Kidney (tissue), 14 donors: ENCODE measurements around the gene FRYL. TPM values are rescaled to one million over a fixed set of nuclear protein-coding genes. Genes with fewer than 3 reads are reported as not detected.

Experiments used
- DNase-seq, 5 donors: peaks; one replicate each; pipeline ENCODE4 v3.0.0-alpha.2; 2013 to 2020
- FAIRE-seq: peaks from 2 replicates; lab custom pipeline; 2012; peaks lifted over from hg19 to GRCh38; lab: Jason Lieb, UNC
- H3K27ac ChIP-seq, 2 donors: one replicate each; pipeline ENCODE4 v1.7.0; 2013; ENCODE audit warnings: low read depth in 2 of 2, low read length in 2 of 2, inconsistent platforms in 1 of 2
- H3K27me3 ChIP-seq: one replicate; pipeline ENCODE4 v1.7.1; 2013; ENCODE audit warnings: low read length, inconsistent platforms; ENCODE audit not compliant: control insufficient read depth, insufficient read depth
- H3K36me3 ChIP-seq, 3 donors: one replicate each; pipeline versions ENCODE4 v1.7.0 to v1.7.1; 2013; ENCODE audit warnings: low read length in 3 of 3, control low read depth in 1 of 3, inconsistent platforms in 1 of 3; ENCODE audit not compliant: insufficient read depth in 3 of 3, control insufficient read depth in 2 of 3
- H3K4me1 ChIP-seq, 3 donors: one replicate each; pipeline versions ENCODE4 v1.7.0 to v1.7.1; 2013; ENCODE audit warnings: low read length in 3 of 3, inconsistent platforms in 1 of 3, low read depth in 1 of 3; ENCODE audit not compliant: control insufficient read depth in 2 of 3, insufficient read depth in 2 of 3
- H3K4me3 ChIP-seq, 3 donors: one replicate each; pipeline versions ENCODE4 v1.7.0 to v1.8.1; 2013; ENCODE audit warnings: low read length in 3 of 3, control low read depth in 1 of 3, inconsistent platforms in 1 of 3
- H3K9ac ChIP-seq, 3 donors: one replicate each; pipeline versions ENCODE4 v1.7.0 to v1.7.1; 2013; ENCODE audit warnings: low read length in 3 of 3, control low read depth in 1 of 3, inconsistent platforms in 1 of 3
- H3K9me3 ChIP-seq, 3 donors: one replicate each; pipeline versions ENCODE4 v1.7.0 to v1.7.1; 2013; ENCODE audit warnings: low read length in 3 of 3, control low read depth in 1 of 3, inconsistent platforms in 1 of 3; ENCODE audit not compliant: control insufficient read depth in 2 of 3, insufficient read depth in 1 of 3
- CTCF ChIP-seq: IDR thresholded peaks from 3 replicates; pipeline ENCODE4 v1.5.1; 2012; ENCODE audit warnings: mild to moderate bottlenecking, moderate library complexity, borderline replicate concordance; ENCODE audit not compliant: insufficient read depth; ENCODE audit errors: extremely low read depth
- intact Hi-C: fragments of 100-400 bp; cut with DNase I; formaldehyde crosslinking; loops from one replicate; pipeline ENCODE4 v1.11.1; 2022
- polyA plus RNA-seq: library from polyadenylated mRNA; stranded (reverse); fragments of 350-450 nt; fragmentation: Illumina TruSeq; extraction: RNeasy Lipid Tissue Mini Kit (QIAGEN cat#74804); gene quantifications from one replicate; pipeline ENCODE4 v1.2.3, GENCODE V29; 2014; ENCODE audit warnings: low read depth, low replicate concordance; ENCODE audit not compliant: insufficient read depth
- total RNA-seq: library from RNA; stranded (reverse); fragmentation: NEBNext Ultra II Directional; extraction: Animal tissue kit (Norgen Biotek cat#: 25700); gene quantifications from one replicate; pipeline ENCODE4 v1.2.1, GENCODE V29; 2021
- donor health status: control.
- donor health status: control.
- donor health status: control.
- donor health status: control.
- donor health status: control.
- donor health status: DM: yes; HTN: yes; CAD: no.
- donor health status: Normal renal cell carcinoma (clear cell type).

Gene FRYL
- total and polyA plus RNA-seq, 2 donors from 2014 or later: 11.6 to 78.9 TPM

GRCh38 chr4:48681856-48682255 is 98.2 kb downstream of the FRYL start:
- peaks cover 0 to 5% (median 0%) of the 10 kb centered on the region in 3 donors for H3K4me1 ChIP-seq
- H3K27me3 ChIP-seq: no peaks in the 10 kb centered on the region
- peak; percentile 29 for TF ChIP-seq CTCF
- no peak overlapping the region for H3K4me3 ChIP-seq
- DNase-seq (no peak), FAIRE-seq (no peak)
- no peak overlapping the region for H3K27ac ChIP-seq
- H3K36me3 ChIP-seq: peaks cover 0 to 2% (median 0%) of the 10 kb centered on the region in 3 donors
- no peaks in the 10 kb centered on the region for H3K9me3 ChIP-seq
- H3K9ac ChIP-seq: no peak overlapping the region
- intact Hi-C loops: no loop called here

DNA sequence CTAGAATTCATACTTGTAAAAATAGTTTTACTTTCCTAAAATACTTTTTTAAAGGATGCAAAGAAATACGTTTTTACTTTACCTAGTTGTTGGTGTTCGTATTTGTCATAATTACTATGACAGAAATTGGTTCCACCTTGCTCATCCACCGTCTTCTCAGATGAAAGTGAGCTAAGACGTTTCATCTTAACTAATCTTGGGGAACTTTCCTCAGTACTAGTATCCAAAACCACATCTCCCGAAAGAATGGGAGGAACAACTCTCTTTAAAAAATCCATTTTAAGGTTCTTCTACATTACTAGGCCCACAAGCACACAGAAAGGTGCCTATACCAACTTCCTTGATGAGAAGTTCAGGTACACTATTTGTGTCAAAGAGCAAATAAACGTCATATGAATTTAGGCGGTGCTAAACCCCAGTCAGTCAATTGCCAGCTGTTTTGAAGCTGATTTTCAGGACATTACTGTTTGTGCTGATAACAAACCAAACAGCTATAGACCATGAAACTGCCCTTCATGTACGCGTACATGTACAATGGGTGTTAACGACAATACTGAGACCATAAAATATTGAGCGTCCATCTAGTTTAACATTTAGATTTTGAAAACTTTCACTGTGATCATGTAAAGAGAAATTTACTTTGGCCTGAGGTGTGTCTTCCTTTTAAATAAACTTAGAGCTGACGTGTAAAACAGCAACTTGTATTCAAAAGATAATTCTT is 99.1 kb downstream of the FRYL start:
- Histone ChIP-seq H3K27me3 (no peaks in the 10 kb centered on the region), H3K4me1 (peaks cover 0 to 2% (median 0%) of the 10 kb centered on the region in 3 donors), H3K4me3 (no peak overlapping the region), H3K27ac (no peak overlapping the region), H3K9ac (no peak overlapping the region), H3K9me3 (no peaks in the 10 kb centered on the region), H3K36me3 (peaks cover 0 to 2% (median 0%) of the 10 kb centered on the region in 3 donors)
- TF ChIP-seq CTCF: no peak
- DNase-seq (no peak), FAIRE-seq (no peak)
- intact Hi-C loops: no loop called here

- intact Hi-C loops: no loop called here
- Histone ChIP-seq H3K27ac (no peak overlapping the region), H3K4me1 (peaks cover 0 to 4% (median 0%) of the 10 kb centered on the region in 3 donors), H3K4me3 (no peak overlapping the region), H3K9me3 (peaks cover 0 to 2% (median 0%) of the 10 kb centered on the region in 3 donors), H3K9ac (no peak overlapping the region), H3K36me3 (no peaks in the 10 kb centered on the region), H3K27me3 (no peaks in the 10 kb centered on the region)
- DNase-seq (no peak), FAIRE-seq (no peak)
- no peak for TF ChIP-seq CTCF
Measured at GRCh38 chr4:48673537-48673936, 106.5 kb downstream of the FRYL start.

- peaks cover 0 to 6% (median 0%) of the 10 kb centered on the region in 3 donors for H3K4me1 ChIP-seq
- TF ChIP-seq CTCF: no peak
- intact Hi-C loops: no loop called here
- DNase-seq (no peak), FAIRE-seq (no peak)
- peaks cover 0 to 2% (median 0%) of the 10 kb centered on the region in 3 donors for H3K9me3 ChIP-seq
- H3K36me3 ChIP-seq: no peaks in the 10 kb centered on the region
- H3K27me3 ChIP-seq: no peaks in the 10 kb centered on the region
- H3K9ac ChIP-seq: no peak overlapping the region
- no peak overlapping the region for H3K27ac ChIP-seq
- no peak overlapping the region for H3K4me3 ChIP-seq
Measured at GRCh38 chr4:48670587-48670986, 109.5 kb downstream of the FRYL start.
